CD14-positive monocyte (primary cell): ENCODE measurements around the gene SORBS1. TPM values are rescaled to one million over a fixed set of nuclear protein-coding genes. Genes with fewer than 3 reads are reported as not detected.

Source experiments
- DNase-seq, 3 donors: peaks; one replicate each; pipeline ENCODE4 v3.0.0-alpha.2; 2011 to 2022
- H2AFZ ChIP-seq: 2 replicates; pipeline ENCODE4 v1.6.0; 2012; ENCODE audit warnings: mild to moderate bottlenecking, low read depth, low read length, inconsistent platforms; ENCODE audit not compliant: insufficient read depth, poor library complexity, severe bottlenecking
- H3K27ac ChIP-seq, 2 donors: 1 replicate in 1 of 2; 2 replicates in 1 of 2; pipeline ENCODE4 v1.5.1; 2012 to 2013; ENCODE audit warnings: low read length in 2 of 2, control low read depth in 1 of 2, inconsistent platforms in 1 of 2, low read depth in 1 of 2, mild to moderate bottlenecking in 1 of 2
- H3K27me3 ChIP-seq, 2 donors: one replicate each; pipeline versions ENCODE4 v1.6.0 to v1.6.1; 2011 to 2013; ENCODE audit warnings: low read length in 2 of 2; ENCODE audit not compliant: control insufficient read depth in 2 of 2, insufficient read depth in 2 of 2
- H3K36me3 ChIP-seq, 2 donors: replicated peaks in 1 of 2; 1 replicate in 1 of 2; 2 replicates in 1 of 2; pipeline versions ENCODE4 v1.5.1 to v1.6.1; 2012 to 2013; ENCODE audit warnings: low read length in 2 of 2, control low read depth in 1 of 2, inconsistent platforms in 1 of 2, mild to moderate bottlenecking in 1 of 2; ENCODE audit not compliant: insufficient read depth in 2 of 2, control insufficient read depth in 1 of 2
- H3K4me1 ChIP-seq, 2 donors: 1 replicate in 1 of 2; 2 replicates in 1 of 2; pipeline versions ENCODE4 v1.5.1 to v1.6.1; 2012 to 2013; ENCODE audit warnings: low read length in 2 of 2, control low read depth in 1 of 2, inconsistent platforms in 1 of 2, mild to moderate bottlenecking in 1 of 2, moderate library complexity in 1 of 2; ENCODE audit not compliant: insufficient read depth in 2 of 2, control insufficient read depth in 1 of 2
- H3K4me2 ChIP-seq: replicated peaks from 2 replicates; pipeline ENCODE3; 2012; ENCODE audit warnings: low read length, moderate library complexity, mild to moderate bottlenecking; ENCODE audit not compliant: poor library complexity, severe bottlenecking; ENCODE audit errors: extremely low read depth
- H3K4me3 ChIP-seq, 3 experiments: fragments of 200-600 bp in 1 of 3; sonication (generic) in 1 of 3; replicated peaks in 1 of 3; 1 replicate in 2 of 3; 2 replicates in 1 of 3; pipeline ENCODE4 v1.5.1; 2011 to 2013; ENCODE audit warnings: low read length in 3 of 3, mild to moderate bottlenecking in 3 of 3, control low read depth in 2 of 3, low read depth in 2 of 3, inconsistent platforms in 1 of 3, moderate library complexity in 1 of 3
- H3K79me2 ChIP-seq: 2 replicates; pipeline ENCODE4 v1.6.0; 2012; ENCODE audit warnings: mild to moderate bottlenecking, control low read depth, inconsistent platforms, low read length, moderate library complexity; ENCODE audit not compliant: insufficient read depth
- H3K9ac ChIP-seq: 2 replicates; pipeline ENCODE4 v1.6.0; 2017; ENCODE audit warnings: low read length, mild to moderate bottlenecking; ENCODE audit not compliant: insufficient read depth, poor library complexity, severe bottlenecking
- H3K9me3 ChIP-seq, 2 donors: replicated peaks in 1 of 2; 1 replicate in 1 of 2; 2 replicates in 1 of 2; pipeline versions ENCODE4 v1.5.1 to v1.6.1; 2012 to 2013; ENCODE audit warnings: low read length in 2 of 2, control low read depth in 1 of 2; ENCODE audit not compliant: control insufficient read depth in 1 of 2, insufficient read depth in 1 of 2
- H4K20me1 ChIP-seq: 2 replicates; pipeline ENCODE4 v1.6.0; 2012; ENCODE audit warnings: mild to moderate bottlenecking, low read length, control low read depth, moderate library complexity; ENCODE audit not compliant: insufficient read depth
- H3K27ac Mint-ChIP-seq, 7 donors: one replicate each; pipeline ENCODE4 v1.8.0; 2020; ENCODE audit warnings: mild to moderate bottlenecking in 7 of 7, mixed read lengths in 7 of 7, moderate library complexity in 6 of 7, inconsistent platforms in 2 of 7
- H3K27me3 Mint-ChIP-seq, 3 donors: one replicate each; pipeline ENCODE4 v1.8.0; 2021 to 2022; ENCODE audit warnings: low read depth in 3 of 3, mild to moderate bottlenecking in 3 of 3, mixed read lengths in 3 of 3, moderate library complexity in 3 of 3, inconsistent platforms in 1 of 3
- H3K36me3 Mint-ChIP-seq, 2 donors: one replicate each; pipeline ENCODE4 v1.8.0; 2020; ENCODE audit warnings: mixed read lengths in 2 of 2, inconsistent platforms in 1 of 2, mild to moderate bottlenecking in 1 of 2
- H3K4me1 Mint-ChIP-seq: one replicate; pipeline ENCODE4 v1.8.0; 2020; ENCODE audit warnings: mild to moderate bottlenecking, mixed read lengths
- H3K4me3 Mint-ChIP-seq, 2 donors: one replicate each; pipeline ENCODE4 v1.8.0; 2020; ENCODE audit warnings: mild to moderate bottlenecking in 2 of 2, mixed read lengths in 2 of 2, moderate library complexity in 1 of 2
- H3K9me3 Mint-ChIP-seq, 7 donors: one replicate each; pipeline ENCODE4 v1.8.0; 2020 to 2022; ENCODE audit warnings: mixed read lengths in 7 of 7, mild to moderate bottlenecking in 6 of 7, moderate library complexity in 6 of 7, inconsistent platforms in 2 of 7
- CTCF ChIP-seq: fragments of 200-600 bp; IDR thresholded peaks from one replicate; pipeline ENCODE4 v1.8.0; 2022; ENCODE audit warnings: antibody characterized with exemption, mild to moderate bottlenecking
- WGBS: methylation state at CpG from one replicate; pipeline ENCODE4 v1.1.5; 2013; ENCODE audit warnings: missing lambda C conversion rate; ENCODE audit not compliant: insufficient coverage; 5-methylcytosine and 5-hydroxymethylcytosine counted together
- intact Hi-C, 2 donors: fragments of 100-400 bp; cut with micrococcal nuclease; formaldehyde crosslinking; loops; one replicate each; pipeline versions ENCODE4 v1.15.0 to v1.15.1; 2023
- polyA plus RNA-seq, 3 donors: library from polyadenylated mRNA; depleted of rRNA in 1 of 3; unstranded in 2 of 3; stranded (reverse) in 1 of 3; fragments of 300-500 nt in 2 of 3; fragments of >200 nt in 1 of 3; fragmentation: Illumina TruSeq in 2 of 3; gene quantifications; 1 replicate in 2 of 3; 2 replicates in 1 of 3; pipeline ENCODE4 v1.2.3, GENCODE V29; 2012 to 2021

The SORBS1 gene
- polyA plus RNA-seq, 3 donors = 0.08 to 0.15 TPM; not detected in 1

GRCh38 chr10:95406651-95407280, 154.4 kb downstream of the SORBS1 start:
- Mint-ChIP-seq H3K27me3 (peaks cover 2 to 7% (median 3%) of the 10 kb centered on the region in 3 donors), H3K4me3 (no peak overlapping the region), H3K27ac (no peak overlapping the region), H3K4me1 (peaks cover 3% of the 10 kb centered on the region), H3K9me3 (peaks cover 0 to 3% (median 0%) of the 10 kb centered on the region in 7 donors), H3K36me3 (no peaks in the 10 kb centered on the region)
- Histone ChIP-seq H3K9ac (no peak overlapping the region), H3K4me1 (no peaks in the 10 kb centered on the region), H3K4me3 (no peak overlapping the region), H3K27ac (no peak overlapping the region), H4K20me1 (no peaks in the 10 kb centered on the region), H3K27me3 (no peaks in the 10 kb centered on the region), H3K4me2 (no peak overlapping the region), H2AFZ (no peak overlapping the region), H3K36me3 (no peaks in the 10 kb centered on the region), H3K79me2 (no peaks in the 10 kb centered on the region), H3K9me3 (no peaks in the 10 kb centered on the region)
- intact Hi-C loops = no loop called here
- no peak for TF ChIP-seq CTCF
- 43% methylated on average over 10 of the region's 11 CpGs for WGBS
- DNase-seq = no peak

GRCh38 chr10:95405655-95406054, 155.5 kb downstream of the SORBS1 start:
- Histone ChIP-seq H3K36me3 (no peaks in the 10 kb centered on the region), H2AFZ (no peak overlapping the region), H3K79me2 (no peaks in the 10 kb centered on the region), H3K4me1 (no peaks in the 10 kb centered on the region), H3K9ac (no peak overlapping the region), H3K4me3 (no peak overlapping the region), H3K27me3 (no peaks in the 10 kb centered on the region), H3K9me3 (no peaks in the 10 kb centered on the region), H3K4me2 (no peak overlapping the region), H4K20me1 (no peaks in the 10 kb centered on the region), H3K27ac (no peak overlapping the region)
- H3K4me3 Mint-ChIP-seq = no peak overlapping the region
- no CpG with 5 or more reads among the region's 2 CpGs for WGBS
- intact Hi-C loops = no loop called here
- peaks cover 0 to 3% (median 0%) of the 10 kb centered on the region in 7 donors for H3K9me3 Mint-ChIP-seq
- H3K4me1 Mint-ChIP-seq = peaks cover 3% of the 10 kb centered on the region
- no peaks in the 10 kb centered on the region for H3K36me3 Mint-ChIP-seq
- no peak for DNase-seq
- peaks cover 2 to 7% (median 3%) of the 10 kb centered on the region in 3 donors for H3K27me3 Mint-ChIP-seq
- TF ChIP-seq CTCF = no peak
- H3K27ac Mint-ChIP-seq = no peak overlapping the region
